ENCODE data around the gene CCL17. TPM values are rescaled to one million over a fixed set of nuclear protein-coding genes. Genes with fewer than 3 reads are reported as not detected.
"Not testable (repeated sequence)": the region's sequence is repeated elsewhere in the genome, so short reads cannot be mapped to it uniquely, and the experiment has no call there.

The CCL17 gene
- total RNA-seq, 2 donors from 2014 or later = 1.3 to 7.4 TPM

- no peaks in the 10 kb centered on the region for H3K9me3 Mint-ChIP-seq
- peaks cover 12% of the 10 kb centered on the region for H3K27me3 Mint-ChIP-seq (ENCODE audit: low read depth)
- H3K4me3 Mint-ChIP-seq = no peak overlapping the region
- H3K4me1 Mint-ChIP-seq (ENCODE audit: low read depth) = peaks cover 8% of the 10 kb centered on the region
- H3K27ac Mint-ChIP-seq = no peak overlapping the region
- DNase-seq (no peak), ATAC-seq (replicated peaks in 1 of 2) (no peak)
- H3K36me3 Mint-ChIP-seq (ENCODE audit: insufficient read depth in 2 of 2) = no peaks in the 10 kb centered on the region
Observed at GRCh38 chr16:57392694-57393093, 11.9 kb upstream of the CCL17 start.

- Mint-ChIP-seq H3K27me3 (ENCODE audit: low read depth) (peaks cover 6% of the 10 kb centered on the region), H3K36me3 (ENCODE audit: insufficient read depth in 2 of 2) (no peaks in the 10 kb centered on the region)
- no peak for DNase-seq
Observed at GRCh38 chr16:57394444-57394843, 10.1 kb upstream of the CCL17 start.

GRCh38 chr16:57395026-57395425, 9.5 kb upstream of the CCL17 start:
- Mint-ChIP-seq H3K36me3 (ENCODE audit: insufficient read depth in 2 of 2) (no peaks in the 10 kb centered on the region), H3K9me3 (no peaks in the 10 kb centered on the region), H3K4me3 (no peak overlapping the region), H3K27ac (no peak overlapping the region), H3K27me3 (ENCODE audit: low read depth) (no peaks in the 10 kb centered on the region), H3K4me1 (ENCODE audit: low read depth) (no peaks in the 10 kb centered on the region)
- ATAC-seq (replicated peaks in 1 of 2) (no peak), DNase-seq (no peak)

More at GRCh38 chr16:57394444-57394843, 10.1 kb upstream of the CCL17 start:
- Mint-ChIP-seq H3K9me3 (no peaks in the 10 kb centered on the region), H3K27ac (no peak overlapping the region), H3K4me3 (no peak overlapping the region), H3K4me1 (ENCODE audit: low read depth) (no peaks in the 10 kb centered on the region)
- ATAC-seq (replicated peaks in 1 of 2) = no peak

GRCh38 chr16:57396786-57397185, 7.8 kb upstream of the CCL17 start:
- no peak overlapping the region for H3K27ac Mint-ChIP-seq
- ATAC-seq (replicated peaks in 1 of 2) (no peak), DNase-seq (no peak)
- H3K4me3 Mint-ChIP-seq = no peak overlapping the region
- H3K27me3 Mint-ChIP-seq (ENCODE audit: low read depth) = no peaks in the 10 kb centered on the region
- H3K4me1 Mint-ChIP-seq (ENCODE audit: low read depth) = no peaks in the 10 kb centered on the region
- no peaks in the 10 kb centered on the region for H3K9me3 Mint-ChIP-seq
- H3K36me3 Mint-ChIP-seq (ENCODE audit: insufficient read depth in 2 of 2) = no peaks in the 10 kb centered on the region

- not testable (repeated sequence) for DNase-seq; H3K27me3 Mint-ChIP-seq (ENCODE audit: low read depth); H3K4me1 Mint-ChIP-seq (ENCODE audit: low read depth); H3K9me3 Mint-ChIP-seq; ATAC-seq (replicated peaks in 1 of 2); H3K4me3 Mint-ChIP-seq; H3K36me3 Mint-ChIP-seq (ENCODE audit: insufficient read depth in 2 of 2); H3K27ac Mint-ChIP-seq
Observed at GRCh38 chr16:57397493-57397892, 7.1 kb upstream of the CCL17 start.

GRCh38 chr16:57401943-57402640, 2.5 kb upstream of the CCL17 start:
- Mint-ChIP-seq H3K27me3 (ENCODE audit: low read depth) (no peaks in the 10 kb centered on the region), H3K9me3 (no peaks in the 10 kb centered on the region), H3K4me1 (ENCODE audit: low read depth) (peaks cover 8% of the 10 kb centered on the region), H3K4me3 (no peak overlapping the region), H3K36me3 (ENCODE audit: insufficient read depth in 2 of 2) (no peaks in the 10 kb centered on the region), H3K27ac (no peak overlapping the region)
- no peak for ATAC-seq (replicated peaks in 1 of 2)
- DNase-seq = no peak

GRCh38 chr16:57405097-57405496, 530 bp downstream of the CCL17 start:
- ATAC-seq (replicated peaks in 1 of 2) = peak in 1 of 2 donors; percentile 35
- H3K27ac Mint-ChIP-seq = no peak overlapping the region

GRCh38 chr16:57406881-57407280, 2.3 kb downstream of the CCL17 start:
- H3K4me1 Mint-ChIP-seq (ENCODE audit: low read depth) = peaks cover 8% of the 10 kb centered on the region
- H3K9me3 Mint-ChIP-seq = no peaks in the 10 kb centered on the region
- no peaks in the 10 kb centered on the region for H3K36me3 Mint-ChIP-seq (ENCODE audit: insufficient read depth in 2 of 2)
- DNase-seq = no peak
- no peak overlapping the region for H3K27ac Mint-ChIP-seq
- ATAC-seq (replicated peaks in 1 of 2) = no peak
- no peaks in the 10 kb centered on the region for H3K27me3 Mint-ChIP-seq (ENCODE audit: low read depth)
- H3K4me3 Mint-ChIP-seq = no peak overlapping the region

More at GRCh38 chr16:57405097-57405496, 530 bp downstream of the CCL17 start:
- Mint-ChIP-seq H3K4me1 (ENCODE audit: low read depth) (peaks cover 8% of the 10 kb centered on the region), H3K36me3 (ENCODE audit: insufficient read depth in 2 of 2) (no peaks in the 10 kb centered on the region), H3K27me3 (ENCODE audit: low read depth) (no peaks in the 10 kb centered on the region), H3K9me3 (no peaks in the 10 kb centered on the region), H3K4me3 (no peak overlapping the region)
- no peak for DNase-seq

- Mint-ChIP-seq H3K27ac (no peak overlapping the region), H3K9me3 (no peaks in the 10 kb centered on the region), H3K36me3 (ENCODE audit: insufficient read depth in 2 of 2) (no peaks in the 10 kb centered on the region), H3K4me1 (ENCODE audit: low read depth) (peaks cover 8% of the 10 kb centered on the region), H3K4me3 (no peak overlapping the region), H3K27me3 (ENCODE audit: low read depth) (no peaks in the 10 kb centered on the region)
- ATAC-seq (replicated peaks in 1 of 2) = no peak
- DNase-seq = no peak
Observed at GRCh38 chr16:57407521-57408353, 3.2 kb downstream of the CCL17 start.

GRCh38 chr16:57409065-57409464, 4.5 kb downstream of the CCL17 start:
- H3K27me3 Mint-ChIP-seq (ENCODE audit: low read depth) = no peaks in the 10 kb centered on the region
- H3K4me1 Mint-ChIP-seq (ENCODE audit: low read depth) = peaks cover 8% of the 10 kb centered on the region
- no peaks in the 10 kb centered on the region for H3K36me3 Mint-ChIP-seq (ENCODE audit: insufficient read depth in 2 of 2)
- H3K4me3 Mint-ChIP-seq = no peak overlapping the region
- H3K27ac Mint-ChIP-seq = no peak overlapping the region
- DNase-seq = no peak
- ATAC-seq (replicated peaks in 1 of 2) = no peak
- H3K9me3 Mint-ChIP-seq = no peaks in the 10 kb centered on the region

- no peak for DNase-seq
- H3K27me3 Mint-ChIP-seq (ENCODE audit: low read depth) = no peaks in the 10 kb centered on the region
- H3K9me3 Mint-ChIP-seq = no peaks in the 10 kb centered on the region
- no peak overlapping the region for H3K27ac Mint-ChIP-seq
- ATAC-seq (replicated peaks in 1 of 2) = no peak
- H3K4me3 Mint-ChIP-seq = no peak overlapping the region
- H3K36me3 Mint-ChIP-seq (ENCODE audit: insufficient read depth in 2 of 2) = no peaks in the 10 kb centered on the region
- peaks cover 6% of the 10 kb centered on the region for H3K4me1 Mint-ChIP-seq (ENCODE audit: low read depth)
Observed at GRCh38 chr16:57409870-57410587, 5.5 kb downstream of the CCL17 start.

GRCh38 chr16:57411362-57411976, 6.9 kb downstream of the CCL17 start:
- H3K9me3 Mint-ChIP-seq = no peaks in the 10 kb centered on the region
- no peaks in the 10 kb centered on the region for H3K27me3 Mint-ChIP-seq (ENCODE audit: low read depth)
- ATAC-seq (replicated peaks in 1 of 2) (peak in 1 of 2 donors; percentile 38), DNase-seq (no peak)
- peak overlapping the region in 1 of 2 donors; percentile 36 for H3K4me3 Mint-ChIP-seq
- H3K36me3 Mint-ChIP-seq (ENCODE audit: insufficient read depth in 2 of 2) = no peaks in the 10 kb centered on the region
- no peak overlapping the region for H3K27ac Mint-ChIP-seq
- H3K4me1 Mint-ChIP-seq (ENCODE audit: low read depth) = no peaks in the 10 kb centered on the region

GRCh38 chr16:57412584-57412983, 8.0 kb downstream of the CCL17 start:
- H3K4me1 Mint-ChIP-seq (ENCODE audit: low read depth) = peaks cover 7% of the 10 kb centered on the region
- no peak for ATAC-seq (replicated peaks in 1 of 2)
- no peaks in the 10 kb centered on the region for H3K36me3 Mint-ChIP-seq (ENCODE audit: insufficient read depth in 2 of 2)
- H3K27ac Mint-ChIP-seq = no peak overlapping the region
- no peaks in the 10 kb centered on the region for H3K27me3 Mint-ChIP-seq (ENCODE audit: low read depth)
- no peak overlapping the region for H3K4me3 Mint-ChIP-seq
- DNase-seq = no peak
- no peaks in the 10 kb centered on the region for H3K9me3 Mint-ChIP-seq

Data from activated T-cell treated with anti-CD3 and anti-CD28 coated beads, Interleukin-2, amount 50 U/mL, for 72 hours (primary cell).